HepG2 (cell line): Measurements from ENCODE around the gene PARP2. TPM values are rescaled to one million over a fixed set of nuclear protein-coding genes. Genes with fewer than 3 reads are reported as not detected.

Source experiments
- ATAC-seq: fragments of 200-7000 bp; cut with Tn5 transposase; 3 replicates; pipeline ENCODE4 v1.9.1; 2020; ENCODE audit warnings: mild to moderate bottlenecking, moderate library complexity
- BruUV-seq: library from RNA; stranded (reverse); fragments of 400-500 nt; replicated peaks from 2 replicates; lab custom pipeline; 2021; lab: Mats Ljungman, UMichigan
- CTCF ChIA-PET: fragments of 300-600 bp; formaldehyde crosslinking; extraction: SDS; loops from one replicate; lab custom pipeline; 2021; ENCODE audit warnings: low total read pairs, inconsistent platforms, low intra/inter-chr PET ratio; lab: Yijun Ruan, JAX
- POLR2A ChIA-PET: fragments of 350-600 bp; sonication (Branson Sonifier 250); formaldehyde crosslinking; loops from one replicate; lab custom pipeline; 2020; ENCODE audit warnings: antibody characterized with exemption, inconsistent platforms; lab: Yijun Ruan, JAX
- DNase-seq: peaks from one replicate; pipeline ENCODE4 v3.0.0-alpha.2; 2015; ENCODE audit warnings: low spot score
- FAIRE-seq: peaks from 3 replicates; lab custom pipeline; 2011; peaks lifted over from hg19 to GRCh38; lab: Jason Lieb, UNC
- H2AFZ ChIP-seq: one replicate; pipeline ENCODE4 v1.6.1; 2011; ENCODE audit warnings: low read length, inconsistent platforms
- H3K27ac ChIP-seq: fragments of 300-600 bp; 3 replicates; pipeline ENCODE4 v1.8.0; 2011; ENCODE audit warnings: mixed run types, mild to moderate bottlenecking, mixed read lengths, low read length, inconsistent platforms; ENCODE audit not compliant: insufficient read depth; ENCODE audit errors: extremely low read length
- H3K27me3 ChIP-seq, 2 experiments: fragments of 200-600 bp in 1 of 2; 2 replicates in 1 of 2; 3 replicates in 1 of 2; pipeline versions ENCODE4 v1.6.0 to v1.8.0; 2011; ENCODE audit warnings: low read length in 2 of 2, mild to moderate bottlenecking in 2 of 2, moderate library complexity in 2 of 2, inconsistent platforms in 1 of 2; ENCODE audit not compliant: insufficient read depth in 2 of 2, control insufficient read depth in 1 of 2
- H3K36me3 ChIP-seq, 2 experiments: fragments of 200-600 bp in 1 of 2; replicated peaks in 1 of 2; 2 replicates in 1 of 2; 3 replicates in 1 of 2; pipeline versions ENCODE4 v1.5.1 to v1.8.0; 2011; ENCODE audit warnings: low read length in 2 of 2, inconsistent platforms in 1 of 2; ENCODE audit not compliant: insufficient read depth in 2 of 2, control insufficient read depth in 1 of 2
- H3K4me1 ChIP-seq: 2 replicates; pipeline ENCODE4 v1.5.1; 2012; ENCODE audit warnings: low read length, inconsistent platforms; ENCODE audit not compliant: insufficient read depth
- H3K4me2 ChIP-seq: 2 replicates; pipeline ENCODE4 v1.6.0; 2011; ENCODE audit warnings: low read depth, low read length, inconsistent platforms
- H3K4me3 ChIP-seq, 3 experiments: fragments of 200-600 bp in 1 of 3; sonication (generic), shearing (Covaris generic) in 1 of 3; replicated peaks in 1 of 3; 2 replicates each; pipeline ENCODE4 v1.5.1; 2011 to 2016; ENCODE audit warnings: low read length in 3 of 3, inconsistent platforms in 2 of 3, low read depth in 2 of 3, mild to moderate bottlenecking in 2 of 3, control low read depth in 1 of 3, mixed read lengths in 1 of 3; ENCODE audit not compliant: insufficient read depth in 1 of 3
- H3K79me2 ChIP-seq: one replicate; pipeline ENCODE4 v1.6.1; 2011; ENCODE audit warnings: low read length, inconsistent platforms; ENCODE audit not compliant: insufficient read depth
- H3K9ac ChIP-seq: 2 replicates; pipeline ENCODE4 v1.6.0; 2011; ENCODE audit warnings: mild to moderate bottlenecking, low read depth, low read length, inconsistent platforms; ENCODE audit not compliant: insufficient read depth
- H3K9me3 ChIP-seq: 2 replicates; pipeline ENCODE4 v1.5.1; 2012; ENCODE audit warnings: mild to moderate bottlenecking, low read length
- H4K20me1 ChIP-seq: 2 replicates; pipeline ENCODE4 v1.6.0; 2011; ENCODE audit warnings: inconsistent platforms, mild to moderate bottlenecking, low read length, moderate library complexity; ENCODE audit not compliant: insufficient read depth
- HOXA9 ChIP-seq: sonication (generic); formaldehyde crosslinking; IDR thresholded peaks from 2 replicates; pipeline ENCODE4 v1.8.1; 2022; ENCODE audit warnings: missing genetic modification reagents, mild to moderate bottlenecking, moderate library complexity, borderline replicate concordance
- REXO4 ChIP-seq: sonication (generic); formaldehyde crosslinking; IDR thresholded peaks from 2 replicates; pipeline ENCODE4 v1.8.0; 2022; ENCODE audit warnings: missing genetic modification reagents, mild to moderate bottlenecking, borderline replicate concordance
- ZNF17 ChIP-seq: sonication (generic); formaldehyde crosslinking; IDR thresholded peaks from 2 replicates; pipeline ENCODE4 v1.5.0; 2020; ENCODE audit warnings: mild to moderate bottlenecking, missing genetic modification reagents
- ZNF747 ChIP-seq: sonication (generic); formaldehyde crosslinking; IDR thresholded peaks from 2 replicates; pipeline ENCODE4 v1.8.1; 2023; ENCODE audit warnings: missing genetic modification reagents, mild to moderate bottlenecking, borderline replicate concordance
- WGBS: methylation state at CpG from one replicate; pipeline ENCODE4 v1.1.6; 2017; ENCODE audit warnings: low lambda C conversion rate; 5-methylcytosine and 5-hydroxymethylcytosine counted together
- in situ Hi-C: cut with HindIII; loops from 2 replicates; pipeline ENCODE4 v1.10.0; 2017; ENCODE audit warnings: low pct_unique_long_range_greater_than_20kb; ENCODE audit not compliant: extremely low pct_ligation_motif_present
- intact Hi-C: fragments of 100-400 bp; cut with micrococcal nuclease; formaldehyde crosslinking; loops from one replicate; pipeline ENCODE4 v1.10.0; 2022; ENCODE audit not compliant: unreplicated experiment
- polyA plus RNA-seq, 8 experiments: library from polyadenylated mRNA; depleted of rRNA in 3 of 8; stranded (reverse) in 7 of 8; unstranded in 1 of 8; fragments of >200 nt; fragmentation: Illumina TruSeq in 4 of 8; extraction: Trizol in 4 of 8; gene quantifications; 2 replicates each; pipeline versions ENCODE4 v1.2.1 to v1.2.3, GENCODE V29; 2011 to 2016; ENCODE audit warnings: low read depth in 4 of 8, missing spikeins in 1 of 8, mixed read lengths in 1 of 8; ENCODE audit not compliant: insufficient read depth in 1 of 8
- total RNA-seq, 5 experiments: library from RNA; depleted of rRNA; stranded (reverse); fragments of >200 nt; fragmentation: Illumina TruSeq; extraction: Trizol; gene quantifications; 2 replicates each; pipeline ENCODE4 v1.2.3, GENCODE V29; 2016; ENCODE audit warnings: low read depth in 1 of 5
- TF ChIP-seq, protein P1 (sequence below): sonication (generic); formaldehyde crosslinking; IDR thresholded peaks from 2 replicates; pipeline ENCODE4 v1.8.1; 2023; ENCODE audit warnings: mild to moderate bottlenecking, moderate library complexity, missing genetic modification reagents

Gene PARP2
- total and polyA plus RNA-seq, 2 of the 13 experiments (the other 11 are each of a cell fraction or from before 2014, with no cell fraction given) = 37.3 to 38.4 TPM

DNA sequence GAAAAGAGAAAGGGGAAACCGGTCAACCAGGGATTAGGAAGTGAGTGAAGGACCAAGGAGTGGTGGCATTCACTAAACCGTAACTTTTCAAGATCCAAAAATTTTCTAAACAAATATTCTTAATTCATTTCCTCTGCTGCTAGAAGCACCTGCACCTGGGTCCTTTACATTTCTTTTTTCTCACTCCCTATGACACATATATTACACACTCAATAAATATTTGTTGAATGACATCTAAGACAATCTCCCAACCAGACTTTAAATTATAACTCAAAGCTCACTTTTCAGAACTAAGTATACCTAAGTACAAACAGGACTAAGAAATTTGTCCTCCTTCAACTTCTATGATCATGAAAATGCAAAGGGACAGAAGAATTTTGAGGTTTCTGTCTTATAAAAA lies 48.8 kb upstream of the PARP2 start:
- H3K79me2 ChIP-seq = no peaks in the 10 kb centered on the region
- H3K4me2 ChIP-seq = no peak overlapping the region
- in situ Hi-C loops (no loop called here), intact Hi-C loops (no loop called here)
- no peak overlapping the region for H3K9ac ChIP-seq
- peaks cover 15 to 64% of the 10 kb centered on the region in 2 experiments for H3K36me3 ChIP-seq
- 95% methylated on average over 2 of the region's 2 CpGs for WGBS
- no peaks in the 10 kb centered on the region for H3K9me3 ChIP-seq
- H3K4me1 ChIP-seq = no peaks in the 10 kb centered on the region
- BruUV-seq = no TSS peak
- FAIRE-seq (no peak), DNase-seq (no peak)
- no peaks in the 10 kb centered on the region for H4K20me1 ChIP-seq
- ChIA-PET CTCF (no interaction called here), POLR2A (no interaction called here)
- no peak overlapping the region for H2AFZ ChIP-seq
- H3K4me3 ChIP-seq = no peak overlapping the region
- no peak overlapping the region for H3K27ac ChIP-seq
- TF ChIP-seq ZNF747 (CRISPR knock-in tag) (no peak), HOXA9 (CRISPR knock-in tag) (no peak), REXO4 (CRISPR knock-in tag) (no peak)
- TF ChIP-seq, protein P1, sequence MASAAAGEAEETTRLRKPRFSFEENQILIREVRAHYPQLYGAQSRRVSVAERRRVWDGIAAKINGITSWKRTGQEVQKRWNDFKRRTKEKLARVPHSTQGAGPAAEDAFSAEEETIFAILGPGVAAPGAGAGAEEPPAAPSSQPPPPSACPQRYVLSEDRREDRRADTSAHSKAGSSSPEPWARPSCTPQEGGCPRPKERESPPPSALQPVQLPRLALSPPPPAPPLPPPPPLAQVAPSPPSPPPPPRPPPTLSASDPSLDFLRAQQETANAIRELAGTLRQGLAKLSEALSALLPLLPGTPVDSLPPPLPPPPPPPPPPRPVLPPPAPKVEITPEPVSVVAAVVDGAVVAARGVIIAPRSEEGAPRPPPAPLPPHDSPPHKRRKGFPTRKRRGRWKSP (CRISPR knock-in tag) = no peak
- TF ChIP-seq, all 625 proteins: peak for 0
- H3K27me3 ChIP-seq = no peaks in the 10 kb centered on the region
- no peak for ATAC-seq

DNA sequence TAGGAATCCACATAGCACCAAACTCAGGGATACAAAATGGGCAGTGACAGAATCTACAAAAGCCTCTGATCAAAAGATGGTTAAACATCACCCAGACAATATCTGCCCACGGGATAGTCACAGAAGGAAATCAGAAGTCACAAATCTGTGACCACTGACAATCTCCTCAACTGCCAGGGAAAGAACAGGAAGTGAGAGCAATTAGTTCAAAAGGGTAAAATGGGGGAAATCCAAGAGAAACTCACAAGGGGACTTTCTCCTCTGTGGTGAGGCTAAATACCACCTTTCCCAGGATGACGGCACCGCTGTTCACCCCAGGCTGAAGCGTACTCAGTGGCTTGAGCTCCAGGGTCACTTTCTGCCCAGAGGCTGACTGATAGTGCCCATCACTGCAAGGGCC lies 48.4 kb upstream of the PARP2 start:
- no peak for DNase-seq
- H3K27me3 ChIP-seq = no peaks in the 10 kb centered on the region
- no peak overlapping the region for H2AFZ ChIP-seq
- 96% methylated on average over 4 of the region's 4 CpGs for WGBS
- no peak for FAIRE-seq
- H3K36me3 ChIP-seq = peaks cover 15 to 63% of the 10 kb centered on the region in 2 experiments
- in situ Hi-C loops (no loop called here), intact Hi-C loops (no loop called here)
- no peak overlapping the region for H3K4me3 ChIP-seq
- no peak overlapping the region for H3K27ac ChIP-seq
- POLR2A ChIA-PET = no interaction called here
- no peaks in the 10 kb centered on the region for H4K20me1 ChIP-seq
- no peaks in the 10 kb centered on the region for H3K9me3 ChIP-seq
- ATAC-seq = no peak
- no peaks in the 10 kb centered on the region for H3K4me1 ChIP-seq
- TF ChIP-seq REXO4 (CRISPR knock-in tag) = no peak
- no peak for TF ChIP-seq ZNF17 (CRISPR knock-in tag)
- no peak overlapping the region for H3K4me2 ChIP-seq
- no peak overlapping the region for H3K9ac ChIP-seq
- CTCF ChIA-PET = no interaction called here
- no TSS peak for BruUV-seq
- H3K79me2 ChIP-seq = no peaks in the 10 kb centered on the region
